ENCODE results near the gene OR52K1.
"Not testable (repeated sequence)": the region's sequence is repeated elsewhere in the genome, so short reads cannot be mapped to it uniquely, and the experiment has no call there.

OR52K1 gene

DNA sequence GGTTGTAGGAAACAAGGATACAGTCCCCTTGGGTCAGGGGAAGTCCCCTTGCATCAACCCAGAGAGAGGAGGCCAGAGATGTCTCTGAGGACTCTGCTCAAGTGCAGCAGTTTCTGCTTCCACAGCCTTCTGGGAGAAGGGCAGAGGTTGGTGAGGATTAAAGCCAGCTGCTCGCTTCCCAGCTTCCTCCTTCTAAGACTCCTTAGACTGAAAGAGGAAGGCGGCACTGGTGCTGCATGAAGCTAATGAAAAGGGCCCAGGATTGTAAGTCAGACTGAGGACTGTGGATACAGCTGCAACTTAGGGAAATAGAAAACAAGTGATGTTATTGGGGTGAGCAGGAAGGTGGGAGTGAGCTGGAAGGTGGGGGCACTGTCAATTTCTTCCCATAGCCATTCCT is at the start of gene OR52K1:
Gene OR52K1 (plus strand): TSS at position 202 of the 400 bp plus-strand sequence. CDS start 6,255 bp downstream, outside the sequence.
- DNase-seq: peak; percentile 94

DNA sequence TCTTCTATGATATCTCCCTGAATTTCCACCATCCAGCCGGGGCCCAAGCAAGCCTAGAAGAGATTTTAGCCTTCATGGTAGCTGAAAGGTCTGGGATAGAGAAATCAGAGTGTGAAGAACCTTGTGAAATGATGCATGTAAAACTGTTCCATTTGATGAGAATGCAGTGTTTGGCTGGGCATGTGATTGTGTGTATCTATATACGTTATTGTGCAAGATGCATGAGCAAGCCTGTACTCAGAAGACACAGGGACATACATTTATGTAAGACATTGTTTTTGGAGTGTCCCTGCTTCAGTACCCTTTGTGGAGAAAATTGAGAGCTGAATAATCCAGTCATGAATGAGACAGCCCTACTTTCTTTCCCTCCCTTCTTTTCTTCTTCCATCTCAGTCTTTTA is 48.6 kb upstream of the OR52K1 start:
- DNase-seq: peak; percentile 60

DNA sequence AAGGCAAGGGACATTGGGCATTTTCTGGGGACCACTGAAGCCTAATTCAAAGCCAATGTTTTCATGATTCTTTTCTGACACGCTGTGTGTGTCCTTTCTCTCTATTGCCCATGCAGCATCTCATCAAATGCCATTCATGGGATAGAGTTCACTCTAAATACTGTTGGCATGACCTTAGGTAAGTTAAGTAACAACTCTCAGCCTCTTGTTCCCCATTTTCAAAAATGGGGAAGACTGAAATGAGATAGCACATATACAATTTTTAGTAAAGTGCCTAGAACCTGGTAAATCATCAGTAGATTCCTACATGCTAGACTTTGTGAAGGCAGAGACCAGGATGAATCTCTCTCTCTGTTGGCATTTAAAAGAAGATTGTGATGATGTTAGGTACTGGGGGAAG is 46.0 kb upstream of the OR52K1 start:
- peak; percentile 44 for DNase-seq

DNA sequence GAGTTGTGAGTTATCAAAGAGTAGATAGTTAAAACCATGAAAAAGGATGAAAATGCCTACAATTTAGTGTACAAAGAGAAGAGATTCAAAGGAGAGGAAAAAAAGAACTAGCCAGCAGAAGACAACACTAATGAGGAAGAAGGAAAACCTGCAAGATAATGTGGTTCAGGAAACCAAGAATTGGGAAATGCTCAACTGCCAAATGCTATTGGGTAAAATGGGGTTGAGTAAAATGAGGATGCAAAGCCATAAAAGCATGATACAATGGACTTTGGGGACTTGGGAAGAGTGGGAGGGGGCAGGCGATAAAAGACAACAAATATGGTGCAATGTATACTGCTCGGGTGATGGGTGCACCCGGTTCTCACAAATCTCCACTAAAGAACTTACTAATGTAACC is 40.9 kb upstream of the OR52K1 start:
- DNase-seq: peak; percentile 94

DNA sequence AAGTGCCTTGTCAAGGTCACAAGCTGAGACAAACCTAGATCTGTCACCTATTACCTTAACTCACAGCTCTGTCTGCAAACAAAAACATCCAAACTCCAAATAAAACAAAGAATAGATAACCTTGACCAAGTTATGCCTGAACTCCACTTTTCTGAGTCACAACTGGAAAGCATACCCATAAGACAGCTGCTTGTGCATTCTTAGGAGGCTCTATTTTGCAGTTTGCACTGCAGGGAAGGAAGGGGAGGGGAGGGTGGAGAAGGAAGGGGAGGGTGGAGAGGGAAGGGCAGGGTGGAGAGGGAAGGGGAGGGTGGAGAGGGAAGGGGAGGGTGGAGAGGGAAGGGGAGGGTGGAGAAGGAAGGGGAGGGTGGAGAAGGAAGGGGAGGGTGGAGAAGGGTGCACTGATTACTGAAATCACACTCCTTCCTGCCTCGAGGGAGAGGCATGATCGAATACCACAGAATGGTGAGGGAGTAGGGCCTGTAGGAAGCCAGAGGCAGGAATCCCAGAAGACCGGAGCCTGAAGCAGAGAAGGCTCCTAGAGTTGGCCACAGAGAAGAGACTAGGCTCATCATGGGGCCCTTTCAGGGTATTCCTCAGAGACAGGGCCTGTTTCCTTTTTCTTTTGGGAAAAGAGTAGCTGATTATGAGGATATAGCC is 39.1 kb upstream of the OR52K1 start:
- no peak for DNase-seq

DNA sequence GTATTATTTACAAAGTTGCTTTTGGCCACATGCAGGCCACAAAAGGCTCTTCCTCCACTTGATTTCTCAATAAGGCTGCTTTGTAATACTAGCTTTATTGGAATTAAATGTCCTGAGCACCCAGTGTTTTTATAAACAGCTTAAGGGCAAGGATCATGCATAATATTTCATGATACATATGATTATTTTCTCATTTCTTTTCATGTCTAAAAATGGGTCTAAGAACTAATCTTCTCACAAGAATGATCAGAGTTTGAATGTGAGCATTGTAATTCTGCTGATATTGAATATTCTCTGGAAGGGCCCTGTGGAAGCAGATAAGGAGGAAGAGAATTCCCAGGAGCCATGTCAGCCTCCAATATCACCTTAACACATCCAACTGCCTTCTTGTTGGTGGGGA is 33.5 kb upstream of the OR52K1 start, which contains the start of gene OR52K2:
Gene OR52K2 (plus strand): TSS at position 301 of the 400 bp plus-strand sequence. CDS start 45 bp downstream, at position 346.
- DNase-seq: no peak

DNA sequence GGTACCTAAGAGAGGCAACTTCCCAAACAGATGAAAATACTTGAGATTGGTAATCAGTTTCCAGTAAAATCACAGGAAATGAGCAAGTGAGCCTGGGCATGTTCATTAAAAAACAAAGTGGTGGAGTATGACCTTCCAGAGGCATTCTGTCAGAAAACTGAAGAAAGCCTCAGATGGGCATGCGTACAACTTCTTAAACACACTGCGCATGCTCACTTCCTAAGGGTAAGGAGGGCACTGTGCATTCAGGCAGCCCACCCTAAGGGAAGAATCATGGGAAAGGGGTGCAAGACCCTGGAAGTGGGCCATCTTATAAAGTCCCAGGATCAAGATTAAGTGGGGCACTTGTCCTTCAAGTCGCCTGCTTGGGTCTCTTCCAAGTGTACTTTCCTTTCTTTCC is 29.3 kb upstream of the OR52K1 start:
- DNase-seq: no peak

DNA sequence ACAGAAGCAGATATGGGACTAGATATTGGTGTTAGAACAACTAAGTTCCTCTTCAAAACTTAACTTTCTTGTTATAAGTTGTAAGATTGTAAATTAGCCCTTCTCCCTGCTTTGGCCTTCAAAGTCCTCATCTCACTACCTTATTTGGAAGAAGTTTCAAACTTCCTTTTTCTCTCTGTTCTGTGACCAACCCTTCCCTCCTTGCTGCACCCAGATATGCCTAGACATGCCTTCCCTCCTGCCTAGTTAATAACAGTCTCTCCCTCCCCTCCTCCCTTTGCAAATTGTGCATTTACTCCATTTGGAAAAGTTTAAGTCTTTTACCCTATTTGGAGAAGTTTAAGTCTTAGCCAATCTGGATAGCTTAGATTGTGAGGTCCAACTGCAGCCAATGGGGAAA is 28.4 kb upstream of the OR52K1 start:
- peak; percentile 78 for DNase-seq

DNA sequence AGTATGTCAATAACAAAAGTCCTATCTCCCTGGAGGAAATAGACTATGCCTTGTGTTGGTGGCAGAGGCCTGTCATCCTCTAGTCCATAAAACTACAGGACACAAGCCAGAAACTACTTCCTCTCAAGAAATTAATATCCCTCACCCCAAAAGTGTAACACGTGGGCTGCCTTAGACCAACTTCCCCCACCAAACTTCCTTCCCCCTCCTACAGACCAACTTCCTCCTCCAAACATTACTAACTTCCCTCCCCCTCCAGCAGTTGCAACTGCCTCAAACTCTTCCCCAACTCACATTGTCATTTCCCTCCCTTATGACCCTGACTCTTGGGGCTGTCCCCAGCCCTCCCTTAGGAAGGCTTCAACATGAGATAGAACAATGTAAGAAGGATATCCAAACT is 27.0 kb upstream of the OR52K1 start:
- peak; percentile 97 for DNase-seq

DNA sequence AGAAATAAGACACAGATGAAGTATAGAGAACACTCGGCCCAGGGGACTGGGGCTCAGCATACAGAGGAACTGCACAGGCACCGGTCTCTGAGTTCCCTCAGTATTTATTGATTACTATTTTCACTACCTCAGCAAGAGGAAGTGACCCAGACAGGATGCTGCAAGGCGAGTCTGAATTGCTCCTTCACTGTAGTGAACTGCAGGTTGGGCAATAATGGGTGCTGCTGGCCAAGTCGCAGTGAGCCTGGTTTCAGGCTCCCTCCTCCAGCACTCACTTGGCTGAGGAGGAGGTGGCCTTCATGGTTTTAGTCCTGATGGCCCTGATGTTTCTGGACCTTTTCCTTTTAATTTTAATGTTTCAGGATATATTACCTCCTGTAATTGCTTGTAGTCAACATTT is 22.9 kb upstream of the OR52K1 start:
- peak; percentile 95 for DNase-seq

DNA sequence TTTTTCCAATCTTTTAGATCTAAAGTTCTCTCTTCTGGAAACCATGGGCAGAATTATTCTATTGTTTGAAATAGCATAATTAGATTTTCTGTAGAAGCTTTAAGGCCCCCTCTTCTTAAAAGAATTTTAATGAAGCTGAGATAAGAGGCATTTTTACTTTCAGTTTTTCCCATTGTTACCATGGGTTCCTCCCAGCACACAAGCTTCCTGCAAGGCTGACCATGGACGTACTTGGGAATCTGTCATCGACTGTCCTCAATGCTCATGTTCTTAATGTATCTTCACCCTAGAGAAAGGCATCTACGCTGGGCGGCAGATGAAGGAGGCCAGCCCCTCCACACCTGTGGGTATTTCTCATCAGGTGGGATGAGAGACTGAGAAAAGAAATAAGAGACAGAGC is 22.3 kb upstream of the OR52K1 start:
- no peak for DNase-seq

DNA sequence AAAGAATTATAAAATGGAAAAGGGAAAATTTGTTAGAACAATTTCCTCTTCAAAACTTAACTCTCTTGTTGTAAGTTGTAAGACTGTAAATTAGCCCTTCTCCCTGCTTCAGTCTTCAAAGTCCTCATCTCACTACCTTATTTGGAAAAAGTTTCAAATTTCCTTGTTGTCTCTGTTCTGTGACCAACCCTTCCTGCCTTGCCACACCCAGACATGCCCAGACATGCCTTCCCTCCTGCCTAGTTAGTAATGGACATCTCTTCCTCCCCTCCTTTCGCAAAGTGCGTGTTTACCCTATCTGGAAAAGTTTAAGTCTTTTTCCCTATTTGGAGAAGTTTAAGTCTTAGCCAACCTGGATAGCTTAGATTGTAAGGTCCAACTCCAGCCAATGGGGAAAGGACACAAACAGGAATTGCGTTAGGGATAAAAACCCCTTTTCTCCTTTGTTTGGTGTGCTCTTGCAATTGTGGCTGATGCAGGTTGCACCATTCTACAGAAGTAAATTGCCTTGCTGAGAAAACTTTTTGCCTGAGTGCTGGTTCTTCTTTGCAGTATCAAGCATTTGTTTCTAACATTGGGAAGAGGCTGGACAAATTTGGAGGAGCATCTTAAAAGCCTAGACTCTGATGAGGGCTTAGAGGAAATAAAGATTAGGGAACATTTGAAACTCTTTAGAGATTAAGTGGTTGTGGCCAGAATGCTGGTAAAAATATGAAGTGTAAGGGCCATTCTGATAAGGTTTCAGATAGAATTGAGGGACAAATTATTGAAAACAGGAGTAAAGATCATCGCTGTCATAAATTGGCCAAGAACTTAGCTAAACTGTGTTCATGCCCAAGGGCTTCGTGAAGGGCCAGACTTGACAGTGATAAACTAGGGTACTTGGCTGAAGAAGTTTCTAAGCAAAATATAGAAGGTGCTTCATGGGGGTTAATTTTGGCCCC is 18.0 kb upstream of the OR52K1 start:
- DNase-seq: peak; percentile 10

DNA sequence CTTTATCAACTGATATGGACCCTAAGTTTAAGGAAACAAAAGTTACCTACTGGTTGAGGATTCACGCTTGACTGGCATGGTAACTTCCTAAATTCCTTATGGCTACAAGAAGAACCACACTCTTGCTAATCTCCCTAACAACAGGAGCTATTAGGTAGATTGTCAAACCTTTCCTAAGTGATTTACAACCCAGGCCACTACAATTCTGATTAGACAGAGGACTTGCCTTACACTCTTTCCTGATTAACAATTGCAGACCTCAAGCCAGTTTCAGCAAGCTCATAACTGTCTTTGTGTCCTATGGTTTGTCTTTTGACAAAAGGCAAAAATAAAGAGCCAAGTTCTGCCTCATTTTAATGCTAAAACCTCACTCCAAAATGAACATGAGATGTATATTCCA is 17.0 kb upstream of the OR52K1 start:
- no peak for DNase-seq

DNA sequence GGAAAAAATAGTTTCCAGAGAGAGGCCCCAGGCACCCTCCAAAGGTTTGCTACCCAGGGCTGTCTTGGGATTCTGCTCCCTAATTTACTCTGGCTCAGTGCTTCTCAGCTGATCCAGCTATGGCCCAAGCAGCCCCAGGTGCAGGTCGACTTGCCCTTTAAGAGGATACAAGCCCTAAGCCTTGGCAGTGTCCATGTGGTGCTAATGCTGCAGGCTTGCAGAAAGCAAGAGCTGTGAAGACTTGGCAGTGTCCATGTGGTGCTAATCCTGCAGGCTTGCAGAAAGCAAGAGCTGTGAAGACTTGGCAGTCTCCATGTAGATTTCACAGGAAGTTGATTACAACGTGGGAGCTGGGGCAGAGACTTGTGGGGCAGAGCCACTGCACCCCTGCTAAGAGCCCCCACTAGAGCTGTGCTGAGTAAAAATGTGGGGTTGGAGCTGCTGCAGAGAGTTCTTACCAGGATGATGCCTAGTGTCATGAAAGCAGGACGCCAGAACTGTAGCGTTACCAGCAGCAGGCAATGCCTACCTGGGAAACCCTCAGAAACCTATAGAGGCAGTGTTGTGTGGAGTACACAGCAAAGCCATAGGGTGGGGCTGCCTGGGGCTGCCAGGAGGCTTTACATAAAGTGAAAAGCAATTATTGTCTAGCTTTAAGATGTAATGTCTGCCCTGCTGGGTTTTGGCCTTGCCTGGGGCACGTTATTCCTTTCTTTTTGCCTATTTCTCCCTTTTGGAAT is 16.1 kb upstream of the OR52K1 start:
- no peak for DNase-seq

DNA sequence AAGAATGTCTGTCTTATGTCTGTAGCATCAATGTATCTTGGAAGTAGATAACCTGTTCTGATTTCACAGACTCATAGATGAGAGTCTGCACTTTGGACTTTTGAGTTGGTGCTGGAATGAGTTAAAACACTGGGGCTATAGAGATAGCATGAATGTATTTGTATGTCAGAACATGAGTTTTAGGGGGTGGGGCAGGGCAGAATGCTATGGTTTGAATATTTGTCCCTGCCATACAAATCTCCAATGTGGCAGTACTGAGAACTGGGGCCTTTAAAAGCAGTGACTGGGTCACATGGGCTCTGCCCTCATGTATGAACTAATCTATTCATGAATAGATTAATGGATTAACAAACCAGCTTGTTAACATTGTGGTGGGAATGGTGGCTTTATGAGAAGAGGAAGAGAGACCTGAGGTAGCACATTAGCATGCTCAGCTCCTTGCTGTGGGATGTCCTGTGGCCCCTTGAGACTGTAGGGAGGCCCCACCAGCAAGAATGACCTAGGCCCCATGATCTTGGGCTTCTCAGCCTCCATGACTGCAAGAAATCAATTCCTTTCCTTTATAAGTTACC is 15.5 kb upstream of the OR52K1 start:
- DNase-seq: peak; percentile 80

DNA sequence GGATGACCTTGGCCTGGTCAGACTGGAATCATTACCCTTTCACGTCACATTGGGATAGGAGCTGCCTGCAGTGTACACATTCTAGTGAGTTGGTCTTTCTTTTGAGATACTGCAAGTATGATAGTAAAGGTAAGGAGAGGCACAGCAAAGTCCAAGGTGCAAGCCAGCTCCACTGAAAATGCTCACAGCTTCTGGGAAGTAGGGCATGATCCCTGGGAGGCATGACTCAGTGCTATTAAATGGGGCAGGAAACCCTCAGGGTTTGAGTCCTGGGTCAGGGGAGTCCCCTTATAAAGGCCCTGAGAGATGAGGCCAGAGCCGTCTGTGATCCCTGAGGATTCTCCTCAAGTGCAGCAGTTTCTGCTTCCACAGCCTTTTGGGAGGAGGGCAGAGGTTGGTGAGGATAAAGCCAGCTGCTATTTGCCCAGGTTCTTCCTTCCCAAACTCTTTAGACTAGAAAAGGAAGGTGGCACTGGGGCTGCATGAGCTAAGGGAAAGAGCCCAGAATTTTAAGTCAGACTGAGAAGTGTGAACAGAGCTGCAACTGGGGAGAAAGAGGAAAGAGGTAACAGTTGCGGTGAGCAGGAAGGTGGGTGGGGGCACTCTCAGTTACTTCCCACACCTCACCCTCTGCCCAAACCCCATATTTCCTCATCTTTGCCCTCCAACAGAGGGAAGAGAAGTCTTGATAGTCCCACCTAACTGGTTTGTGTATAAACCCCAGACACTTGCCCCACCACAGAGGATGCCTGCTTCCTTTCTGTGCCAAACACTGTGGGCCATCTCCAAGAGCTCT is 14.4 kb upstream of the OR52K1 start:
- DNase-seq: peak; percentile 31

DNA sequence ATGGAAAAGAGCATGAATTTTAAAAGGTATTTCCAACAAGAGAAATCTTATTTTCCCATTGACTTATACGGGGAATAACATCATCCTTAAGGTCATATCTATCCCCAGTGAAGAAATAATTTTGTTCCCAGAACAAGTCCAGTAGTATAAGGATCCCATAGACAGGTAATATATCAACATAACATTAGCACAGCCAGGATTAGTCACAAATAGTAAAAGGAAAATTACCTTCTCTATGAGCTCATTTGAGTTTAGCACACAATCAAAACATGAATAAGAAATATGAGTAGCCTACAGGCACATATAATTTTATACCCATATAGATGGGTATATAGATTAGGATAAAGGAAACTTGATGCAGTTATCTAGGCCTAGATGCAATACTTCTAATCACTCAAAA is 2.8 kb upstream of the OR52K1 start:
- DNase-seq: no peak

DNA sequence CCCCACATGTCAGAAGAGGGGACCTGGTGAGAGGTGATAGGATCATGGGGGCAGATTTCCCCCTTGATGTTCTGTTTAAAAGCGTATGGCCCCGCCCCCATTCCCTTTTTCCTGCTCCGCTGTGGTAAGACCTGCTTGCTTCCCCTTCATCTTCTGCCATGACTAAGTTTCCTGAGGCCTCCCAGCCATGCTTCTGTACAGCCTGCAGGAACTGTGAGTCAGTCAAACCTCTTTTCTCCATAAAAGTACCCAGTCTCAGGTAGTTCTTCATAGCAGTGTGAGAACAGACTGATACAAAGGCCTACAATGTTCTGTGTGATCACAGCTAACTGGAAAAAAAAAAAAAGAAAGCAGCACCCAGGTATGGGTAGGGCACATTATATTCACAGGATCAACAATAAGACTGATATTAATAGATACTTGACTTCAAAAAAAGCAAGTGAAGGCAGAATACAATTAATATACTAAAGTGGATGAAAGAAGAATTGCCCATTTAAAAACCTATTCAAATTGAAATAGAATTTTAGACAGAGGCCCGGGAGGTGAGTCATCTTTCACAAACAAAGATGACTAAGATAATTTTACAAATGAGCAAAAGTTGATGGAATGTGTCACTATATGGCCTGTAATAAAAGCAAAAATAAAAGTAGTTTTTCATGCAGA is 1.7 kb upstream of the OR52K1 start:
- DNase-seq: no peak

DNA sequence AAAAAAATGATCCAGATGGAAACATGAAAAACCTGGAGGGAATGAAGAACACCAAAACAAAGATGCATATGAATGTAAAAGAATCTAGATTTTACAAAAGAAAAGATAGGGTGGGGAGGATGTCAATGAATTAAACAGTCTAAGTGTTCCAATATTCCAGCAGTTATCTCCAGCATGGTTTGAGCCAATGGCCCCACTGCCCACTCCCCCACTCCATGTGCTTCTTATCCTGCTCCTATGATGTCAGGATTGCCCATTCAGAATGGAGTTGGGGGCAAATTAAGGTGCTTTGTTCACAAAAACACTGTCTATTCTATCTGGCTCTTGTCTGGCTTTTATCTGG is 1.2 kb upstream of the OR52K1 start:
- no peak for DNase-seq

DNA sequence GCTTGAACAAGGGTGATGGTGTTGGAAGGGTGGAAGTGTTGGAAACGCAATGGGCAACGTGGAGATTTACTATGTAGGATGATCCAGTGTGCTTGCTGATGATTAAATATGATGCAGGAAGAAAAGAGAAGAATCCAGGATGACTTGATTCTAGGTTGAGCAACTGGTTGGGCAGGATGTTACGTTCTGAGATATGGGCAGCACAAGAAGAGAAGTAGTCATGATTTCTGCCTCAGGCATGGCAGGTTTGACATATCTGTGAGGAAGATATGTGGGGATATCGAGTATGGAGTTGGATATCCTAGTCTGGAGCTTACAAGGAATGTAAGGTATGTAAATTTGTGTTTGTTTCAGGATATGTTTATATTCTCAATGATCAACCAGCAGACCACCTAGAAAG is 1.9 kb downstream of the OR52K1 start:
- DNase-seq: no peak

DNA sequence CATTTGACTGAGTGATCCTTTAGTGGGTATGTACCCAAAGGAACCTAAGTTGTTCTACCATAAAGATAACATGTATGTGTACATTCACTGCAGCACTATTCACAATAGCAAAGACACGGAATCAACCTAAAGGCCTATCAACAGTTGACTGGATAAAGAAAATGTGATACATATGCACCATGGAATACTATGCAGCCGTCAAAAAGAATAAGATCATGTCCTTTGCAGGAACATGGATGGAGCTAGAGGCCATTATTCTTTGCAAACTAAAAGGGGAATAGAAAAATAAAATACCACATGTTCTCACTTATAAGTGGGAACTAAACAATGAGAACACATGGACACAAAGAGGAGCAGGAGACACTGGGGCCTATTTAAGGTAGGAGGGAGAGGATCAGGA is 9.0 kb downstream of the OR52K1 start:
- DNase-seq: not testable (repeated sequence)

Measured in MV-4-11 (cell line).